Kidney epithelial cell (primary cell): ENCODE results near the gene MYORG. TPM values are rescaled to one million over a fixed set of nuclear protein-coding genes. Genes with fewer than 3 reads are reported as not detected.

Experiments used
- DNase-seq: peaks from one replicate; pipeline ENCODE4 v3.0.0-alpha.2; 2010; ENCODE audit warnings: low read depth
- H3K27me3 ChIP-seq: 2 replicates; pipeline ENCODE4 v1.6.0; 2011; ENCODE audit warnings: low read length; ENCODE audit not compliant: control insufficient read depth, insufficient read depth
- H3K36me3 ChIP-seq: 2 replicates; pipeline ENCODE4 v1.5.1; 2011; ENCODE audit warnings: low read length; ENCODE audit not compliant: control insufficient read depth, insufficient read depth
- H3K4me3 ChIP-seq: 2 replicates; pipeline ENCODE4 v1.5.1; 2011; ENCODE audit warnings: low read depth, mild to moderate bottlenecking, control low read depth, low read length
- total RNA-seq: library from RNA; depleted of rRNA; stranded (reverse); fragments of >200 nt; gene quantifications from 2 replicates; pipeline ENCODE4 v1.2.3, GENCODE V29; 2015
- TF ChIP-seq, protein P1 (sequence below): IDR thresholded peaks from 2 replicates; pipeline ENCODE4 v1.5.1; 2011; ENCODE audit warnings: mild to moderate bottlenecking, moderate library complexity, low read length, control low read depth, inconsistent platforms; ENCODE audit not compliant: insufficient read depth, poor library complexity, severe bottlenecking

Gene MYORG
- total RNA-seq, 1 donor from 2014 or later: 3.8 TPM

DNA sequence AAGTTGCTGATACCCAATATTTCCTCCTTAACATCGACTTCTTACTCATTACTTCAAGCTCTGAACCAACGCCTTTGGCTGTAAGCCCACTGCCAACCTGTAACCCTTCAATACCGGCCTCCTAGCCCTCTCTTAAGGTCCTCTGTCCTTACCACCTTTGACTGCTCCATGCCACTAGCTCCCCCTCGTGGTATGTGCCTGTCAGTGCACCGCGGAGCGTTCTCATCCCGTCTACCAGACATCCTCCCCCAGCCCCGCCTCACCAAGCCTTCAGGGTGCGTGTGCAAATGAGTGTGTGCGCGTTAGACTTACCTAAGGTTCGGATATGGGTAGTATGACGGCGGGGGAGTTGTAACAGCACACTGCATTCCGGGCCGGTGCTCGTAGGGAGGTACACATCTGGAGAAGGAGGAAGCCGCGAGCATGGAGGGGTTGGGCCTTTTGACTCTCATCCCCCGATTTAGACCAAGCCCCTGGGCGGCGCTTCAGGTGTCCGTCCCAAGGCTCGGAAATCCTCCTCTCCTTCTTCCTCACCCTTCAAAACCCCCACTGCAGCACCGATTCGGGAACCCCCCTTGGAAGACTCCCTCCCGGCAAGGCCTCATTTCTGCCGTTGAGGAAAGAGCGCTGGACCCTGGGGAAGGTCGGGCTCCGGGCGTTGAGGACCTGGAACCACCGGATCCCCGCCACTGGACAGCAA is 2.8 kb upstream of the MYORG start:
- DNase-seq: no peak
- Histone ChIP-seq H3K27me3 (peaks cover 12% of the 10 kb centered on the region), H3K36me3 (no peaks in the 10 kb centered on the region), H3K4me3 (peak overlapping the region; percentile 29)
- TF ChIP-seq, protein P1, sequence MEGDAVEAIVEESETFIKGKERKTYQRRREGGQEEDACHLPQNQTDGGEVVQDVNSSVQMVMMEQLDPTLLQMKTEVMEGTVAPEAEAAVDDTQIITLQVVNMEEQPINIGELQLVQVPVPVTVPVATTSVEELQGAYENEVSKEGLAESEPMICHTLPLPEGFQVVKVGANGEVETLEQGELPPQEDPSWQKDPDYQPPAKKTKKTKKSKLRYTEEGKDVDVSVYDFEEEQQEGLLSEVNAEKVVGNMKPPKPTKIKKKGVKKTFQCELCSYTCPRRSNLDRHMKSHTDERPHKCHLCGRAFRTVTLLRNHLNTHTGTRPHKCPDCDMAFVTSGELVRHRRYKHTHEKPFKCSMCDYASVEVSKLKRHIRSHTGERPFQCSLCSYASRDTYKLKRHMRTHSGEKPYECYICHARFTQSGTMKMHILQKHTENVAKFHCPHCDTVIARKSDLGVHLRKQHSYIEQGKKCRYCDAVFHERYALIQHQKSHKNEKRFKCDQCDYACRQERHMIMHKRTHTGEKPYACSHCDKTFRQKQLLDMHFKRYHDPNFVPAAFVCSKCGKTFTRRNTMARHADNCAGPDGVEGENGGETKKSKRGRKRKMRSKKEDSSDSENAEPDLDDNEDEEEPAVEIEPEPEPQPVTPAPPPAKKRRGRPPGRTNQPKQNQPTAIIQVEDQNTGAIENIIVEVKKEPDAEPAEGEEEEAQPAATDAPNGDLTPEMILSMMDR: peak; percentile 94

DNA sequence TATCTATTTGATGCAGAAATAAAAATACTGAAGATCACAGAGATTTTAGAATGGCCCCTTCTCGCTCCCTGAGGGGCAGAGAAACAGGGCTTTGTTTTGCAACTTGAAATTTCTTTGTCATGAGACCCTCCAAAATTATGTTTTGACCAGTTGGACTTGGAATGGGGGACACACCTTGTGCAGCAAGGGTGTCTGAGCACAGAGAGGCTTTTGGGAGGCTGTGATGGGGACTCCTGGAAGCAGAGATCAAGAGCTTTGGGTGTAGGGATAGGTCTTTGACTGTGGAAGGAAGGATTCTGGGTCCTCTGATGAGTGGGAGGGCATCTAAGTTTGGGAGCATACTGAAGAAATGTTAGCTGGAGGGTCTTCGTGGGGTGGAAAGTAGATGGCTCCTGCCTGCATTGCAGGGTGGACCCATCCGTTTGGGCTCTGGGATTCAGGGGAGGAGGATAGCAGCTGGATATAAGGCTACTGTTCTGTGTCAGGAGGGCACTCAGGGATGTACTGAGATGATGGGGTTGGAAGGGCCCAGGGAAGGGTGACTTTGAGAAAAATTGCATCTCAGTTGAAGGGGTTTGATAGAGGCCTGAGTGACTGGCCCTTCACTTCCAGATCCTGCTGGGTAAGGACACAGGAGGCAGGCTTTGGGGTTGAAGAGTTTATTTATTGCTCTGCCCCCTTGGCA is 1.8 kb upstream of the MYORG start:
- Histone ChIP-seq H3K36me3 (no peaks in the 10 kb centered on the region), H3K27me3 (peaks cover 12% of the 10 kb centered on the region), H3K4me3 (no peak overlapping the region)
- DNase-seq: no peak
- TF ChIP-seq, protein P1: no peak

DNA sequence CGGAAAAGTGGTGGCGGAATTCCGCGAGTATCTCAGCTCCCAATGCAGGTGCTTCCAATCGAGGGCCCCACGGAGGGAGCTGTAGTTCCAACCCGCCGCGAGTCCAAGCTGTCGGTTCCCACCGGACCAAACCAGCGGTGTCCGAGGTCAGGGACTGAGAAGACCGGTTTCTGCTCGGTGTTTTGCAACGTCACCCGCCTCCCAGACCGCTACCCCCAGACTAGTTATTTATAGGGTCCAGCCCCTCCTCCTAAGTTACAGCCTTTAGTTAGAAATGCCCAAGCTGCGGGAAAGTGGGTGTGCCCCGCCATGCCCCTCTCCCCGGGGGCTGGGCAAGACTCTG is 677 bp upstream of the MYORG start:
- TF ChIP-seq, protein P1: no peak
- Histone ChIP-seq H3K4me3 (peak overlapping the region; percentile 60), H3K27me3 (peaks cover 17% of the 10 kb centered on the region)

DNA sequence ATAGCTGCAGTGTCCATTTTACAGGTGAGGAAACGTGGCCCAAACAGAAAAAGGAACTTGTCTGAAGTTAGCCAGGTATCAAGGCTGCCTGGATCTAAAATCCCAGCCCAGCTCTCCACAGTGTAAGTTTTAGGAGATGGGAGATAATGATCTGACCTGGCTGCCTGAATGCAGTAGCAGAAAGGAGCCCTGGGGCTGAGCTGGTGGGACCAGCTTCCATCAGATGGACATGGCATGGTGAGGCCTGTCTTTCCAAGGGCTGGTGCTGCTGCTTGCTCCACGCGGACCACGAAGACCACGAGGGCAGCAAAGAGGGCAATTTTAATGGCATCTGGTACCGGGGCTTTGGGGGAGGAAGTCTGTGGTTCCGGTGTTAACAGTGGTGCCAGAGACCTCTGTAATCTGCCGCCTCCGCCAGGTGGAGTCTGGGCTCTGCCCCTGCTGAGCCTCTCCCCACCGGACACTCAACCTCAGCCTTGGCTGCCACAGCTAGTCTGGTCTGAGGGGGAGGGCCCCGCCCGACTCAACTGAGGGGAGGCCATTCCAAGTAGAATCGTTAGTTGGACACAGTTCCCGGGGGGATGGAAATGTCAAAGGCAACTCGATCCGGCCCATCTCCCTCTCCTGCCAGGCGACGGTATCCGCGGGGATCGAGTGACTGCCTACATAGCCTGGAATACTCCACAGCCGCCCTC is 650 bp downstream of the MYORG start:
- Histone ChIP-seq H3K27me3 (peaks cover 28% of the 10 kb centered on the region), H3K36me3 (no peaks in the 10 kb centered on the region), H3K4me3 (peak overlapping the region; percentile 60)
- TF ChIP-seq, protein P1: peak; percentile 49
- DNase-seq: no peak

More for the DNA sequence above, 677 bp upstream of the MYORG start:
- no peak for DNase-seq
- H3K36me3 ChIP-seq: no peaks in the 10 kb centered on the region

DNA sequence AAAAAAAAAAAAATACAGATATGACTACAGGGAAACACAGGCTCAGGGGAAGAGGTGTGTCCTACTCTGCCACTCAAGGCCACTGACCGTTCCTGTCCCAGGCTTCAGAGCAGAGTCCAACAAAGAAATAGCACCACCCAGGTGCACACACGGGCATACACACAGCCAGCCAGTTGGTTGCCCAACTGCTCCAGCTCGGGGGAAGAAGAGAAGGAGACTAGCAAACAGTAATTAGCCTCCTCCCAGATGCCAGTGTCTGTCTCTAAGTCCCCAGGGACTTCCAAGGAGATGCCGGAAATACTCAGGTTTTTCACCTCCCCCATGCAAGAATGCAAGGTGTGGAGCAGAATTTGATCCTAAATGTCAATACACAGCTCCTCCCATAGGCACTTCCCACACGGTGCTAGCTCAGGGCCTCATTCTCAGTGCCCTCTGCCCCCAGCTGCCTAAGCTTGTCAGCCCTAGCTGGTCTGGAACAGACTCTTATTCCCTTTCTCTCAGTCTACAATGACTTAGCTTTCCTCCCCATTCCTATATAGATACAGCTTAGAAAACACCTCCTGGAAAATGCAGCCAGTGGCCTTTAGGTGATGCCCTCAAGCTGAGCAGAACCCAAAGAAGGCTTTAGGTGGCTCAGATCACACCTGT is 1.7 kb downstream of the MYORG start:
- Histone ChIP-seq H3K36me3 (no peaks in the 10 kb centered on the region), H3K27me3 (peaks cover 23% of the 10 kb centered on the region), H3K4me3 (no peak overlapping the region)
- TF ChIP-seq, protein P1: no peak
- no peak for DNase-seq
